Measurements from ENCODE around the gene PGAM2.

PGAM2 gene

GRCh38 chr7:44052771-44053365, 12.5 kb downstream of the PGAM2 start:
- no peak overlapping the region for H3K27ac ChIP-seq (ENCODE audit: extremely low read depth, low read depth, low read length)
- TF ChIP-seq OSR2 (tag by site-specific recombination; IDR thresholded peaks at IDR 0.05) (no peak), BCL11B (tag by site-specific recombination; IDR thresholded peaks at IDR 0.05; ENCODE audit: low read depth) (no peak), ZNF776 (tag by site-specific recombination; IDR thresholded peaks at IDR 0.05; ENCODE audit: borderline replicate concordance) (no peak), REST (tag by site-specific recombination; IDR thresholded peaks at IDR 0.05) (peak; percentile 63)
- CTCF ChIA-PET: no interaction called here
- H3K9me3 ChIP-seq (ENCODE audit: control insufficient read depth, insufficient read depth, low read depth, low read length): no peaks in the 10 kb centered on the region
- H3K4me3 ChIP-seq (ENCODE audit: low read depth, low read length): no peak overlapping the region
- POLR2A ChIA-PET: no interaction called here
- H3K4me1 ChIP-seq (ENCODE audit: control insufficient read depth, insufficient read depth, low read length): no peaks in the 10 kb centered on the region
- peaks cover 23 to 77% of the 10 kb centered on the region in 2 experiments for H3K36me3 ChIP-seq (ENCODE audit: control insufficient read depth in 2 of 2, insufficient read depth in 1 of 2, low read length in 2 of 2)

GRCh38 chr7:44051611-44052220, 13.7 kb downstream of the PGAM2 start:
- Histone ChIP-seq H3K4me3 (ENCODE audit: low read depth, low read length) (no peak overlapping the region), H3K4me1 (ENCODE audit: control insufficient read depth, insufficient read depth, low read length) (no peaks in the 10 kb centered on the region), H3K36me3 (ENCODE audit: control insufficient read depth in 2 of 2, insufficient read depth in 1 of 2, low read length in 2 of 2) (peaks cover 27 to 75% of the 10 kb centered on the region in 2 experiments), H3K9me3 (ENCODE audit: control insufficient read depth, insufficient read depth, low read depth, low read length) (no peaks in the 10 kb centered on the region), H3K27ac (ENCODE audit: extremely low read depth, low read depth, low read length) (no peak overlapping the region)
- CTCF ChIA-PET: no interaction called here
- POLR2A ChIA-PET: interaction anchor here (0.7 kb wide), 1 partner anchor 149 kb away, joined by 4 read pairs; the partner anchor contains the start of gene YKT6
- TF ChIP-seq KLF17 (tag by site-specific recombination; IDR thresholded peaks at IDR 0.05) (no peak), GFI1B (tag by site-specific recombination; IDR thresholded peaks at IDR 0.05) (no peak), KLF16 (tag by site-specific recombination; IDR thresholded peaks at IDR 0.05) (no peak), ZNF114 (tag by site-specific recombination; IDR thresholded peaks at IDR 0.05) (no peak), OSR2 (tag by site-specific recombination; IDR thresholded peaks at IDR 0.05) (no peak), FEZF1 (tag by site-specific recombination; IDR thresholded peaks at IDR 0.05) (no peak), TRIM28 (IDR thresholded peaks at IDR 0.05; ENCODE audit: borderline replicate concordance, low read length) (no peak), REST (tag by site-specific recombination; IDR thresholded peaks at IDR 0.05) (no peak), CTCF (tag by site-specific recombination; IDR thresholded peaks at IDR 0.05) (no peak), ZNF548 (tag by site-specific recombination; IDR thresholded peaks at IDR 0.05) (no peak)
